A673 (cell line): ENCODE measurements around the gene PTCRA. TPM values are rescaled to one million over a fixed set of nuclear protein-coding genes. Genes with fewer than 3 reads are reported as not detected.
"Not testable (repeated sequence)": the region's sequence is repeated elsewhere in the genome, so short reads cannot be mapped to it uniquely, and the experiment has no call there.

Experiments used
- BruUV-seq: library from RNA; stranded (reverse); fragments of 400-500 nt; replicated peaks from 2 replicates; lab custom pipeline; 2021; lab: Mats Ljungman, UMichigan
- CTCF ChIA-PET: fragments of 300-600 bp; sonication (Branson Sonifier 250); formaldehyde crosslinking; loops from one replicate; lab custom pipeline; 2022; ENCODE audit warnings: antibody characterized with exemption; lab: Charles Lee
- POLR2A ChIA-PET: fragments of 300-600 bp; sonication (Branson Sonifier 250); formaldehyde crosslinking; loops from one replicate; lab custom pipeline; 2022; ENCODE audit warnings: antibody characterized with exemption; ENCODE audit not compliant: low non-redundant PET; lab: Charles Lee
- DNase-seq: peaks from one replicate; pipeline ENCODE4 v3.0.0-alpha.2; 2015; ENCODE audit warnings: low spot score
- H3K27ac ChIP-seq: fragments of 200-600 bp; sonication (generic); 2 replicates; pipeline ENCODE4 v1.5.1; 2016; ENCODE audit warnings: mixed run types, low read depth, mild to moderate bottlenecking, mixed read lengths, antibody characterized with exemption, low read length; ENCODE audit not compliant: poor library complexity, severe bottlenecking
- H3K27me3 ChIP-seq: fragments of 200-600 bp; sonication (generic); replicated peaks from 2 replicates; pipeline ENCODE4 v1.6.1; 2017; ENCODE audit warnings: mixed run types, low read depth, mild to moderate bottlenecking, mixed read lengths, antibody characterized with exemption, low read length; ENCODE audit not compliant: insufficient read depth, poor library complexity
- H3K36me3 ChIP-seq: fragments of 200-600 bp; sonication (generic); 2 replicates; pipeline ENCODE4 v1.6.1; 2016; ENCODE audit warnings: mixed run types, mild to moderate bottlenecking, mixed read lengths, antibody characterized with exemption, low read length; ENCODE audit not compliant: insufficient read depth, poor library complexity, severe bottlenecking
- H3K4me1 ChIP-seq: fragments of 200-600 bp; sonication (generic); 2 replicates; pipeline ENCODE4 v1.6.1; 2017; ENCODE audit warnings: mixed run types, mild to moderate bottlenecking, mixed read lengths, antibody characterized with exemption, low read length; ENCODE audit not compliant: insufficient read depth, poor library complexity, severe bottlenecking
- H3K4me3 ChIP-seq: fragments of 200-600 bp; sonication (generic); 2 replicates; pipeline ENCODE4 v1.5.1; 2016; ENCODE audit warnings: low read depth, mixed run types, mild to moderate bottlenecking, mixed read lengths, low read length; ENCODE audit not compliant: poor library complexity, severe bottlenecking
- H3K9me3 ChIP-seq: fragments of 200-600 bp; sonication (generic); 2 replicates; pipeline ENCODE4 v1.6.1; 2016; ENCODE audit warnings: mixed run types, low read depth, mild to moderate bottlenecking, mixed read lengths, antibody characterized with exemption, low read length; ENCODE audit not compliant: poor library complexity, severe bottlenecking
- EZH2 ChIP-seq: fragments of 200-600 bp; sonication (generic); IDR thresholded peaks from 2 replicates; pipeline ENCODE4 v1.6.1; 2017; ENCODE audit warnings: borderline replicate concordance, low read depth, mild to moderate bottlenecking, mixed read lengths, antibody characterized with exemption, low read length; ENCODE audit not compliant: poor library complexity, severe bottlenecking
- intact Hi-C: fragments of 100-400 bp; cut with micrococcal nuclease; formaldehyde crosslinking; loops from one replicate; pipeline ENCODE4 v1.10.0; 2022; ENCODE audit not compliant: unreplicated experiment
- total RNA-seq: library from RNA; stranded (reverse); gene quantifications from 2 replicates; pipeline ENCODE4 v1.2.3, GENCODE V29; 2021
- TF ChIP-seq, protein P1 (sequence below): fragments of 300-800, 200-600 bp; sonication (generic); conservative IDR thresholded peaks from 2 replicates; pipeline ENCODE4 v1.5.1; 2017; ENCODE audit warnings: low read depth, mild to moderate bottlenecking, antibody characterized with exemption, low read length, moderate library complexity, mixed read lengths

Gene PTCRA
- total RNA-seq, 1 experiment from 2014 or later: not detected

DNA sequence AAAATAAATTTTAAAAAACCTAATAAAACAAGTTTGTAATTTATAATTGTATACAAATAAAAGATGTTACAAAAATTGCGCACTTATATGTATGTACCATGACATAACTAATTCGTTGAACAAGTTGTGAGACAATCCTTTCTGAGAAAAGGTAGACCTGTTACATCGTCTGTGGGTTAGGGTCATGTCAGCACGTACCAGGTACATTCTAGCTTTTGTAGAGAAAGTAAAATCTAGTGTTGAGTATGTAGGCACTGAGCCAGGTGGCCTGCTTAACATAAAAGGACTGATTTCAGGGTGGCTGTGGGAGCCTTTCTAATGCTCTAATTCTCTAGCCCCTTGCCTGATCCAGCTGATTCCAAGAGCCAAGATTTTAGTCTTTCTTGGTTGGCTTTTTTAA, 26.0 kb upstream of the PTCRA start:
- CTCF ChIA-PET: no interaction called here
- Histone ChIP-seq H3K4me1 (peaks cover 5% of the 10 kb centered on the region), H3K27me3 (no peaks in the 10 kb centered on the region), H3K27ac (peak overlapping the region; percentile 90), H3K9me3 (no peaks in the 10 kb centered on the region), H3K36me3 (peaks cover 20% of the 10 kb centered on the region), H3K4me3 (peak overlapping the region; percentile 75)
- intact Hi-C loops: loop anchor here (10.0 kb wide), 1 partner anchor 815 kb away; no protein-coding TSS in a partner anchor
- BruUV-seq: no TSS peak
- no peak for DNase-seq
- POLR2A ChIA-PET: no interaction called here
- TF ChIP-seq EZH2: no peak
- TF ChIP-seq, protein P1, sequence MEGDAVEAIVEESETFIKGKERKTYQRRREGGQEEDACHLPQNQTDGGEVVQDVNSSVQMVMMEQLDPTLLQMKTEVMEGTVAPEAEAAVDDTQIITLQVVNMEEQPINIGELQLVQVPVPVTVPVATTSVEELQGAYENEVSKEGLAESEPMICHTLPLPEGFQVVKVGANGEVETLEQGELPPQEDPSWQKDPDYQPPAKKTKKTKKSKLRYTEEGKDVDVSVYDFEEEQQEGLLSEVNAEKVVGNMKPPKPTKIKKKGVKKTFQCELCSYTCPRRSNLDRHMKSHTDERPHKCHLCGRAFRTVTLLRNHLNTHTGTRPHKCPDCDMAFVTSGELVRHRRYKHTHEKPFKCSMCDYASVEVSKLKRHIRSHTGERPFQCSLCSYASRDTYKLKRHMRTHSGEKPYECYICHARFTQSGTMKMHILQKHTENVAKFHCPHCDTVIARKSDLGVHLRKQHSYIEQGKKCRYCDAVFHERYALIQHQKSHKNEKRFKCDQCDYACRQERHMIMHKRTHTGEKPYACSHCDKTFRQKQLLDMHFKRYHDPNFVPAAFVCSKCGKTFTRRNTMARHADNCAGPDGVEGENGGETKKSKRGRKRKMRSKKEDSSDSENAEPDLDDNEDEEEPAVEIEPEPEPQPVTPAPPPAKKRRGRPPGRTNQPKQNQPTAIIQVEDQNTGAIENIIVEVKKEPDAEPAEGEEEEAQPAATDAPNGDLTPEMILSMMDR: no peak

DNA sequence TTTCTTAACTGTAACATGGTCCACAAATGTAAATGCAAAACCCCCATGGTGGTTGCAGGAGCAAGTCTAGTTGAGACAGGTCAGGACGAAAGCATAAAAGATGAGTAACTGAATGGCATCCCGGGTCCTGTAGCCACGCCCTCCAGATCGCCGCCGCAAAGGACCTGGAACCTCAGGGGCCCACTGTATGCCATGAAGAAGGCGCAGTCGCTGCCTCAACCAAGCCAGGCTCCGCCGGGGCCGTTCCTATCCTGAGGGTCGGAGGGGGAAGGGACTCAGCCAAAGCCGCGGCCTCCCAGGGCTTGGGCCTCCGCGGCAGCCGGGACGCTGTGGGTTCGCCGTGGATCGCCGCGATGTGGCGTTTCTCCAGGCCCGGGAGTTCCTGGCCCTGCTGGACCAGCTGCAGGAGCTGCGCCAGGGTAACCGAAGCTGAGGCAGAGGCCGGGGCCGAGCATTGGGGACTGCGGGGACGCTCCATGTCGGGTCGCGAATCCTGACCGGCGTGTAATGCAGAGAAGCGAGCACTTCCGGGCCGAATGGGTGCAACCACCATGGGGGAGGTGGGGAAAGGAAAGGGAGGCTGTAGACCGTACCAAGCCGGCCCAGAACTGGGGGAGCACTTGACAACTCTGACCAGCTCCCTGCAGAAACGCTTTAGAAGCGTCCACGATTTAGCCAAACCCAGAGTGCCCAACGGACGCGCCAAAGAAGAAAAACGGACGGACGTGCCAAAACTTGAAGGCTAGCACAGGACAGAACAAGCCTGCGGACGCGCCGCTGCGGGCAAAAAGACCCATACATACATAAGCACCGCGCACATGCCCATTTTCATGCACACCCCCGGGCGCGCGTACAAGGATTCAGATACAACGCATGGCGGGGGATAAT, 25.3 kb upstream of the PTCRA start:
- ChIA-PET POLR2A (interaction anchor here (0.5 kb wide), 1 partner anchor 8 kb away, joined by 3 read pairs; no protein-coding TSS in a partner anchor), CTCF (interaction anchor here (0.6 kb wide), 1 partner anchor 1156 kb away, joined by 4 read pairs; no protein-coding TSS in a partner anchor)
- TF ChIP-seq EZH2: no peak
- TF ChIP-seq, protein P1: no peak
- no peaks in the 10 kb centered on the region for H3K9me3 ChIP-seq
- TSS peak; percentile 90 for BruUV-seq
- H3K27me3 ChIP-seq: no peaks in the 10 kb centered on the region
- H3K4me1 ChIP-seq: peaks cover 5% of the 10 kb centered on the region
- H3K4me3 ChIP-seq: peak overlapping the region; percentile 75
- intact Hi-C loops: loop anchor here (10.0 kb wide), 1 partner anchor 816 kb away; no protein-coding TSS in a partner anchor
- DNase-seq: peak; percentile 97
- H3K27ac ChIP-seq: peak overlapping the region; percentile 90
- peaks cover 13% of the 10 kb centered on the region for H3K36me3 ChIP-seq

DNA sequence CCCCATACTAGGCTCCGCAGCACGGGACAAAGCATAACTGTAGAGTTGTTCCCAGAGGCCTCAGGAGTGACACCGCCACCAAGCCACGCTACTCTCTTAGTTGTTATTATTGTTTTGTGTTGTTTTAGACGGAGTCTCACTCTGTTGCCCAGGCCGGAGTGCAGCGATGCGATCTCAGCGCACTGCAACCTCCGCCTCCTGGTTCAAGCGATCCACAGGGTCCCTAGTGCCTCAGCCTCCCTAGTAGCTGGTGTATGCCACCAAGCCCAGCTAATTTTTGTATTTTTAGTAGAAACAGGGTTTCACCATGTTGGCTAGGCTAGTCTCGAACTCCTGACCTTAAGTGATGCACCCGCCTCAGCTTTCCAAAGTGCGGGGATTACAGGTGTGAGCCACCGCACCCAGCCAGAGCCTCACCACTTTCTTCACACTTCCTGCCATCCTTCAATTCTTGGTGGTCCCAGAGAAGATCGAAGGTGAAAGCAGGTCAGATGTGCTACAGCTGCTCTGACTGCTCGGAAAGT, 24.6 kb upstream of the PTCRA start:
- ChIA-PET CTCF (interaction anchor here (0.7 kb wide), 1 partner anchor 12 kb away, joined by 4 read pairs; the partner anchor contains the start of gene RPL7L1), POLR2A (interaction anchor here (0.5 kb wide), 1 partner anchor 9 kb away, joined by 3 read pairs; no protein-coding TSS in a partner anchor)
- H3K4me1 ChIP-seq: peaks cover 10% of the 10 kb centered on the region
- TF ChIP-seq, protein P1: no peak
- TF ChIP-seq EZH2: no peak
- H3K27ac ChIP-seq: peak overlapping the region; percentile 90
- peaks cover 6% of the 10 kb centered on the region for H3K36me3 ChIP-seq
- intact Hi-C loops: loop anchor here (10.0 kb wide), 1 partner anchor 816 kb away; no protein-coding TSS in a partner anchor
- H3K9me3 ChIP-seq: no peaks in the 10 kb centered on the region
- H3K27me3 ChIP-seq: no peaks in the 10 kb centered on the region
- peak overlapping the region; percentile 75 for H3K4me3 ChIP-seq
- no TSS peak for BruUV-seq
- no peak for DNase-seq

DNA sequence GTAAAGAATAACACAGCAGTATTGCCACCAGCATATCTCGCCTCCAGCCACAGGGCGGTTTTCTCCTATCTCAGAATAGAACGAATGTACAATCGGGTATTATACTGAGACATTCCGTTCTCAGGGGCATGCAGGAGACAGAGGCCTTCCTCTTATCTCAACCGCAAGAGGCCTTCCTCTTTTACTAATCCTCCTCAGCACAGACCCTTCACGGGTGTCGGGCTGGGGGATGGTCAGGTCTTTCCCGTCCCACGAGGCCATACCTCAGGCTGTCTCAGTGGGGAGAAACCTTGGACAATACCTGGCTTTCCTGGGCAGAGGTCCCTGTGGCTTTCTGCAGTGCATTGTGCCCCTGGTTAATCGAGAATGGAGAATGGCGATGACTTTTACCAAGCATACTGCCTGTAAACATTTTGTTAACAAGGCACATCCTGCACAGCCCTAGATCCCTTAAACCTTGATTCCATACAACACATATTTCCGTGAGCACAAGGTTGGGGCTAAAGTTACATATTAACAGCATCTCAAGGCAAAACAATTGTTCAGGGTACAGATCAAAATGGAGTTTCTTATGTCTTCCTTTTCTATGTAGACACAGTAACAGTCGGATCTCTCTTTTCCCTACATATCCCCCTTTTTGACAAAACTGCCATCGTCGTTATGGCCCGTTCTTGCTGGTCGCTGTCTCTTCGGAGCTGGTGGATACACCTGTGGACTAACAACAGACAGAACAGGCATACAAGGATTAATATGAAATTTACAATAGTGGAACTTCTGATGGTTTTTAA, 21.6 kb upstream of the PTCRA start:
- BruUV-seq, DNase-seq, H3K27ac ChIP-seq, H3K4me3 ChIP-seq, H3K9me3 ChIP-seq, POLR2A ChIA-PET, H3K27me3 ChIP-seq, CTCF ChIA-PET, H3K36me3 ChIP-seq: not testable (repeated sequence)
- peaks cover 17% of the 10 kb centered on the region for H3K4me1 ChIP-seq
- intact Hi-C loops: loop anchor here (10.0 kb wide), 1 partner anchor 819 kb away; no protein-coding TSS in a partner anchor
